Regular cardiac myocyte (primary cell): Measurements from ENCODE around the gene TXNDC17. TPM values are rescaled to one million over a fixed set of nuclear protein-coding genes. Genes with fewer than 3 reads are reported as not detected.

Experiments used
- total RNA-seq: library from RNA; depleted of rRNA; stranded (reverse); fragments of >200 nt; gene quantifications from 2 replicates; pipeline ENCODE4 v1.2.3, GENCODE V29; 2014

TXNDC17 gene
- 132 and 272 TPM in 2 replicates for total RNA-seq

DNA sequence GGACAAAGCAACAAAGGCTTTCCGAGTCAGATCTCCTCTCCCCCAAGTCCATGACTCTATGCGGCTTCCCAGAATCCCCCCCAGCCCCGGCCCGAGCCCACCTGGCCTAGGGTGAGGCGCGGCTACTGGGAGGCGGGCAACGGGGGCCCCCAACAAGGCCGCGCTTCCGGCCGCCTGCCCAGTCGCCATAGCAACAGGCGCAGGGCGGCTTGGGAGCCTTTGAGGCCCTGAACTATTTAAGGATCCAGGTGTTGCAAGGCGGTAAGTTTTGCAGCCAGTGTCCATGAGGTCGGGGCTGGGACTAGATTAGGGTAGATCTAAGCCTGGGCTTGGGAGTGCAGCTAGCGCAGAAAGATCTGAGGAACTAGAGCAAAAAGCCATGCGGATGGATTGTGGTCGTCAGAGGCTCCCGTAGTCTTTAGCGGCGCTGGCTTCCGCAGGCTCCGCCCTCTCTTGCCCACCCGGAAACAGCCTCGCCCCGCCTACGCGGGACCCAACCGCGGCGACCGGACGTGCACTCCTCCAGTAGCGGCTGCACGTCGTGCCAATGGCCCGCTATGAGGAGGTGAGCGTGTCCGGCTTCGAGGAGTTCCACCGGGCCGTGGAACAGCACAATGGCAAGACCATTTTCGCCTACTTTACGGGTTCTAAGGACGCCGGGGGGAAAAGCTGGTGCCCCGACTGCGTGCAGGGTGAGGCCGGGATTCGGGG is at the start of gene TXNDC17, which contains the start of gene KIAA0753:
TXNDC17 (plus strand) TSS at position 525 of the 711 bp plus-strand sequence; CDS start at position 548, 23 bp downstream.
KIAA0753 (minus strand) TSS at position 176 of the 711 bp plus-strand sequence. CDS start 5,608 bp downstream, outside the sequence.

DNA sequence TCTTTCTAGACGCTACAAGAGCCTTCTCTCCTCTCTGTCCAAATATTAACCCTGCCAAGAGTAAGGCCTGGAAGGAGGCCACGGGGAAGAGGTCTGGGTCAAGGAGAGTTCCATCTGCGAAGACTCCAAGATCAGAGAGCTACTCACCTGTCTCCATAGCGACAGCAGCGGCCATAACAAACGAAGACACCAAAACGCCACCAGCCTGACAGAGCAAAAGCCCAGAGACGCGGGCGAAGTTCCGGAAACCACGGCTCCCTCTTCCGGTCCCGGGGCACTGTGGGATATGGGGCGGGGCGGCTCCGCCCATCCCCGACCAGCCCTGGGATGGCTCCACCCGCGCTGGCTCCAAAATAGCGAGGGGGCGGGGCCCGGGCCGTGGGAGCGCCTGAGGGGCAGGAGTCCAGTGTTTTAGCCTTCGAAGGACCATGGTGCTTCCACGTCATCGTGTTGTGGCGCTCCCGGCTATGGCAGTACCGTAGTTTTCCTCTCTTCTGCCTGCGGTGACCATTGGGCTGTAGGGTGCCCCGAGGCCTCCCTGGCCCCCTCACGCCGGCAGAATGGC is 10.6 kb downstream of the TXNDC17 start, which contains the start of the genes C17orf100 and MED31:
C17orf100 (plus strand) TSS at position 409 of the 565 bp plus-strand sequence; CDS start at position 561, 152 bp downstream.
MED31 (minus strand) TSS at position 252 of the 565 bp plus-strand sequence; CDS start at position 175, 77 bp downstream.

Other genes with a start within 250 kb of the TXNDC17 start
- under 0.01 and 0.19 TPM in 2 replicates for gene AIPL1, start 205.9 kb upstream of the TXNDC17 start, total RNA-seq
- gene PIMREG, start 196.6 kb upstream of the TXNDC17 start, total RNA-seq = 4.2 and 34.7 TPM in 2 replicates
- 0.28 and 0.58 TPM in 2 replicates for gene PITPNM3, start 84.5 kb upstream of the TXNDC17 start, total RNA-seq
- gene KIAA0753, start 349 bp upstream of the TXNDC17 start, total RNA-seq = 7.6 and 9.4 TPM in 2 replicates
- gene MED31, start 10.5 kb downstream of the TXNDC17 start, total RNA-seq = 9.0 and 9.3 TPM in 2 replicates
- 0.38 and 0.56 TPM in 2 replicates for gene C17orf100, start 10.7 kb downstream of the TXNDC17 start, total RNA-seq
- not detected in 2 replicates for gene SLC13A5, start 72.3 kb downstream of the TXNDC17 start, total RNA-seq
- gene XAF1, start 115.0 kb downstream of the TXNDC17 start, total RNA-seq = 10.0 and 23.4 TPM in 2 replicates
- gene FBXO39, start 135.2 kb downstream of the TXNDC17 start, total RNA-seq = under 0.01 and 0.56 TPM in 2 replicates
- gene TEKT1, start 190.7 kb downstream of the TXNDC17 start, total RNA-seq = not detected in 2 replicates